HG03196 (cell line): ENCODE results near the gene ENDOV.

Source experiments
- ATAC-seq: cut with Tn5 transposase; IDR thresholded peaks from one replicate; pipeline ENCODE4 v1.9.1; 2021; ENCODE audit not compliant: unreplicated experiment

Gene ENDOV

DNA sequence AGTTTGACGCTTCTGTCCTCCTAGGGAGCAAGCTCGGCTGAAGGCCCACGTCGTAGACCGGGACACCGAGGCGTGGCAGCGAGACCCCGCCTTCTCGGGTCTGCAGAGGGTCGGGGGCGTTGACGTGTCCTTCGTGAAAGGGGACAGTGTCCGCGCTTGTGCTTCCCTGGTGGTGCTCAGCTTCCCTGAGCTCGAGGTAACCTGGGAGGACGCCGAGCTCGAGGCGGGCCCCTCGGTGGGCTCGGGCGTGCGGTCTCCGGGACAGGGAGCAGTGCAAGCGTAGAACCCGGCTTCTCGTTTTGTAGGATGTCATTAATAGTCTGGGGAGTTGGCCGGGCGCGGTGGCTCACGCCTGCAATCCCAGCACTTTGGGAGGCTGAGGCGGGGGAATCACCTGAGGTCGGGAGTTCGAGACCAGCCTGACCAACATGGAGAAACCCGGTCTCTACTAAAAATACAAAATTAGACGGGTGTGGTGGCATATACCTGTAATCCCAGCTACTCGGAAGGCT is 715 bp downstream of the ENDOV start:
- no peak for ATAC-seq

DNA sequence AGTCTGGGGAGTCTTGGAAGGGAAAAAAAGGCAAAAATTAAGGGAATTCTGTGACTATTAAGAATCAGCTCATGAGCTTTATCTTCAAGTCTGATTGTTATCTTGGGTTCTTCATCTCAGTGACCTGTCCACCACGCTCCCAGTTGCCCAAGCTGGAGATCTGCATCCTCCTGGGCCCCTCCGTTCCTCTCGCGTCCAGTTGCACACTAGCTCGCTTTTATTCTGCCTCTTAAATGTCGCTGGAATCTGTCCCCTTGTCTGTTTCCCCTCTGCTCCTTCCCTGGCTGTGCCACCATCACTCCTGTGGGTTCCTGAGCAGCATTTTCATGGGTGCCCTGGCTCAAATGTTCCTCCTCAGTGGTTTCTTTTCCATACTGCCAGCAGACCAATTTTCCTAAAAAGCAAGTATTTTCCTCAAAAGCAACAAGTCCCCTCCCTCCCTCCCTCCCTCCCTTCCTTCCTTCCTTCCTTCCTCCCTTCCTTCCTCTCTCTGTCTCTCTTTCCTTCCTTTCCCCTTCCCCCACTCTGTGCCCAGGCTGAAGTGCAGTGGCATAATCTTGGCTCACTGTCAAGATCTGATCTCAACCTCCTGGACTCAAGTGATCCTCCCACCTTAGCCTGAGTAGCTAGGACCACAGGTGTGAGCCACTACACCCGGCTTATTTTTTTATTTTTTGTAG is 1.4 kb downstream of the ENDOV start:
- ATAC-seq, result no peak

DNA sequence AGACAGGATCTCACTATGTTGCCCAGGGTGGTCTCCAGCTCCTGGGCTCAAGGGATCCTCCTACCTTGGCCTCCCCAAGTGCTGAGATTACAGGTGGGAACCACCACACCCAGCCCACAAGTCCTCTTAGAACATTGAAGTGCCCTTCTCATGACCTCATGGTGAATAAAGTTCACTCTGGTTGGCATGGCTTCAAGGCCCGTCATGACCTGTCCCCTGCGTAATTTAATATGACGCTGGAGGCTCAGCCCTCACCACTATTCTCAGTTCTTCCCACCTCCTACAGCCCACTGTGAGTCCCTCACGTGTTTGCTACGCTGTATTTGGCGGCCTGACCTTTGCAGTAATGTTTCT is 1.9 kb downstream of the ENDOV start:
- ATAC-seq, result no peak

DNA sequence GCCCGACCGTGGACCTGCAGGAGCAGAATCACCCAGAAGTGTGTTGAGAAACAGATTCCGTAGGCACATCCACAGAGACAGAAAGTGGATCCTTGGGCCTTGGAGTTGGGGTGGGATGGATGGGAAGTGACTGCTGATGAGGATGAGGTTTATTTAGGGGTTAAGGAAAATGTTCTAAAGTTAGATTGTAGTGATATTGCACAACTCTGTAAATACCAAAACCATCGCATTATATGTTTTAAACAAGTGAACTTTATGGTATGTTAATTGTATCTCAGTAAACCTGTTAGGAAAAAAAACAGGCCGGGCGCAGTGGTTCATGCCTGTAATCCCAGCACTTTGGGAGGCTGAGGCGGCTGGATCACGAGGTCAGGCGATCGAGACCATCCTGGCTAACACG is 3.6 kb downstream of the ENDOV start:
- ATAC-seq, result no peak

DNA sequence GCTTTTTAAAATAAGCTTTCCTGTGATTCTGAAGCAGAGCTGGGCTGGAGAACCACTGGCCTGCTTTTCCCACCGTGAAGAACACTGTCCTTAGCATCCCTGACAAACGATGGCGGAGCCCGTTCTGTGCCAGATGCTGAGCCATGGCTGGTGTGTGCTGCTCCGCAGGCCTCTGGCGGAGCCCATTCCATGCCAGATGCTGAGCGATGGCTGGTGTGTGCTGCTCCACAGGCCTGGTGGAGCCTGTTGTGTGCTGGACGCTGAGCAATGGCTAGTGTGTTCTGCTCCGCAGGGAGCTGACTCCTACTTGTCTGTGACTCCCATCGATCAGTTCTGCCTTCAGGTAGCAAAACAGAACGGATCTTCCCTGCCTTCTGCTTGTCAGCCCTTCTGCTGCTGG is 4.3 kb downstream of the ENDOV start:
- ATAC-seq, result no peak

DNA sequence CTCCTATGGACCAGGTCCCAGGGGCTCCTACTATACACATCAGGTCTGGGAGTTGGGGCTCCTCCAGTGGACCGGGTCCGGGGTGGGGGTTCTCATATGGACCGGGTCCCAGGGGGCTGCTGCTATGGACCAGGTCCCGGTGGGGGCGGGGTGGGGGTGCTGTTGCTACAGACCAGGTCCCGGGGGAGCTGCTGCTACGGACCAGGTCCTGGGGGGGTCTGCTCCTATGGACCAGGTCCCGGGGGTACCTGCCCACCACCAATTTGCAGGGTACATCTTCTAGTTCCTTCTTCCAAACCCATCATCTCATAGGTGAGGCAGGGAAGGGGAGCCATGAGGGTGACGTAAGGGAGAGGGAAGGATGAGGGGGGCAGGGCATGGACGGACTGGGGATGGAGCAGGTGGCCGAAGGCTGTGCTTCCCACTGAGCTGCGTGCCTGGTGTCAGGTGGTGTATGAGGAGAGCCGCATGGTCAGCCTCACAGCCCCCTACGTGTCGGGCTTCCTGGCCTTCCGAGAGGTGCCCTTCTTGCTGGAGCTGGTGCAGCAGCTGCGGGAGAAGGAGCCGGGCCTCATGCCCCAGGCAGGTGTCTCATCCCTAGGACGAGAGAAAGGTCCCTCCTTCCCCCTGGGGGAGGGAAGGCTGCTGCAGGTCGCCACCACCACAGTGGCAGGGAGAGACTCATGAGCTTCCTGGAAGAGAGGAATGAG is 6.6 kb downstream of the ENDOV start:
- no peak for ATAC-seq

DNA sequence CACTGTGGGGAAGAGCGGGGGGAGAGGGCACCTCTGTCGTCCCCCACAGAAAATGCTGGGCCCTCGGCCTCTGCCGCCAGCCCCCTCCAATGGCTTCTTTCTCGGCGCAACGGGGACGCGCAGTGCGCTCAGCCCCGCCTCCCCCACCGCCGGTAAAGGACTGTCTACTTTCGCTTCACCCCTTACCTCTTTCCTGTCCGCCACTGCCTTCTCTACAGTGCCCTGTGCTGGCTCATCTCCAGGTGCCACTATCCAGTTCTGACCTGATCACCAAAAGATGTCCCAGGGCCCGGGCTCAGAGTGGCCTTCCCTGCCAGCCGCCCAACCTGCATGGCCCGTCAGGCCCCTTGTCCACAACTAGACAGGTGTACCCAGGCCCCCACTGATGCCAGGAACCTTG is 7.3 kb downstream of the ENDOV start:
- ATAC-seq, result no peak

DNA sequence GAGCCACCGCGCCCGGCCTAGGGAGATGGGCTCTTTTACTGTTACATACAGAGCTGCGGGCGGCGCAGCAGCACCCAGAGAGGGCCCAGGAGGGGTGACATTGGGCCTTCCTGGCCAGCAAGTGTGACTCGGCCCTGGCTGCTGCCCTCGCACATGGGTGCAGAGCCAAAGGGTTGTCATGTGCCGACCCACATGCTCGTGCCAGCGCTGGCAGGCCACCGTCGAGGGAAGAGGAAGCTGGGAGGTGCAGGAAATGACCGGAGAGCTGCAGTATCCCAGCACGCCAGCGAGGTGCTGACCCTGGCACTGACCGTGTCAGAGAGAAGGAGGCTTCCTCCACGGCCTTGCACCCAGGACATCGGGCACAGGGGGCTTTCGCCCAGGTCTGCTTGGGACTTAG is 8.0 kb downstream of the ENDOV start:
- no peak for ATAC-seq

DNA sequence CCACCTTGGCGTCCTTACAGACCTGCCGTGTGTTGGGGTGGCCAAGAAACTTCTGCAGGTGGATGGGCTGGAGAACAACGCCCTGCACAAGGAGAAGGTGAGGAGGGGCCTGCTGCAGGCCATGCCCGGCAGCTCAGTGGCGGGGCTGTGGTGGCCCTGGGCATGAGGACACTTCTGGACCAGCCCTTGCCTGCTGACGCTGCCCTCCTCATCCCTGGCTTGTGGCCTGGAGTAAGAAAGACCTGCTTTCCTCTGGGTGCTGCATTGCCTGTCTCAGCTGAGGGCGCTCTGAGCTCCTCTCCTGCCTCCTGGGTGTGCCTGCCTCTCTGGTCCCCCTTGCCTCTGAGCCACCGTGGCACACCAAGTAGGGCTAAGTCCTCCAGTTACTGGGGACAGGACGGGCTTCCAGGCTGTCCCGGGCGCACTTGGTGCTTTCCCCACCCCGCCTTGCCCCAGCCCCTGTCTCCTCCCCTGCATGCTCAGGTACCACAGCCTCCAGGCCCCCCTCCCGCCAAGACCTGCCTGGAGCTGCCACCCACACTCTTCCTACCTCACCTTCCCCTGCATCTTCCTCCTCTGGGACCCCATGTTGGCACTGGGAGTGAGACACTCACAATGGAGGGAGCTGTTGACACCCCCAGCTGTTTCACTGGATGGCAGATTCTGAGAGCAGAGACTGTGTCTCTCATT is 8.7 kb downstream of the ENDOV start:
- no peak for ATAC-seq

DNA sequence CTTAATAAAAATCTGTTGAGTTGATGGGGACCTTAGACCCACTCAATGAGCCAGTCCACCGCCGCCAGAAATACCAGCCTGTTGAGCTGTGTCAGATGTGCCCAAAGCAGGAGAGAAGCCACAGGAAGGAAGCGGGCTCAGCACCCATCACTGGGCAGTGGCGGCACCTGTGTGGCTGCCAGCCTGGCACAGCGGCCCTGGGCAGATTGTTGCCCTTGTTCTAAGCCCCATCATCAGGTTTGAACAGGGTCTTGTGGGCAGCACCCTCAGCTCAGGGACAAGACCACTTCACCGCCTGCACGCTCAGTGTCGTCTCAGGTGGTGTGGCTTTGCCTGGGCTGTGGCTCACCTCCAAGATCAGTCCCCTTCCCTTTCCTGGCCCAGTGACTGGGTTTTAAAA is 9.3 kb downstream of the ENDOV start:
- ATAC-seq, result no peak

DNA sequence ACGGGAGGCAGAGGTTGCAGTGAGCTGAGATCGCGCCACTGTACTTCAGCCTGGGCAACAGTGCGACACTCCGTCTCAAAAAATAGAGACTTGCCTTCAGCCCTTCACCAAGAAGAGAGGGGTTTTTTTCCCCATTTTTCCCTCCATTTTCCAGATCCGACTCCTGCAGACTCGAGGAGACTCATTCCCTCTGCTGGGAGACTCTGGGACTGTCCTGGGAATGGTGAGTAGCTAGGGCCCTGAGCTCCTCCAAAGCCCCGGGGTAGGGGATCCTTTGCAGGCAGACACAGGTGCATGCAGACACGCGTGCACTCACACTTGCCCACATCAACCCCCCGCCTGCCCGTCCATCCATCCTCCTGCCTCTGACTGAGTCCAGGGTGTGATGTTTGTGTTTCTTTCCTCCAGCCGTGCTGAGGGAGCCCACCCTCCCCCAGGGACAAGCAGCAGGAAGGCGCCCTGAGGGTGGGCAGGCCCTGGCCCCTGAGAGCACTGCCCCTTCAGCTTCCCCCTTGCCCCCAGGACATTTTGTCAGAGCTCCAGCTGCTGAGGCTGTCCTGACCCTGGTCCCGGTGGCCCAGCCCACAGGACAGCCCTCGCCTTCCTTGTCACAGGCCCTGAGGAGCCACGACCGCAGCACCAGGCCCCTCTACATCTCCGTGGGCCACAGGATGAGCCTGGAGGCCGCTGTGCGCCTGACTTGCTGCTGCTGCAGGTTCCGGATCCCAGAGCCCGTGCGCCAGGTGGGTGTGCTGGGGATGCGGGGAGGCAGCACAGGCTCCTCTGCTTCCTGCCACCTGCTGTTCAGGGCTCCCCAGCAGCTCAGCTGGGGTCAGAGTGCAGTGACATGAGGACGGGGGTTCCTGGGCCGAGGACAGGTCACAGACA is 10.2 kb downstream of the ENDOV start:
- no peak for ATAC-seq

DNA sequence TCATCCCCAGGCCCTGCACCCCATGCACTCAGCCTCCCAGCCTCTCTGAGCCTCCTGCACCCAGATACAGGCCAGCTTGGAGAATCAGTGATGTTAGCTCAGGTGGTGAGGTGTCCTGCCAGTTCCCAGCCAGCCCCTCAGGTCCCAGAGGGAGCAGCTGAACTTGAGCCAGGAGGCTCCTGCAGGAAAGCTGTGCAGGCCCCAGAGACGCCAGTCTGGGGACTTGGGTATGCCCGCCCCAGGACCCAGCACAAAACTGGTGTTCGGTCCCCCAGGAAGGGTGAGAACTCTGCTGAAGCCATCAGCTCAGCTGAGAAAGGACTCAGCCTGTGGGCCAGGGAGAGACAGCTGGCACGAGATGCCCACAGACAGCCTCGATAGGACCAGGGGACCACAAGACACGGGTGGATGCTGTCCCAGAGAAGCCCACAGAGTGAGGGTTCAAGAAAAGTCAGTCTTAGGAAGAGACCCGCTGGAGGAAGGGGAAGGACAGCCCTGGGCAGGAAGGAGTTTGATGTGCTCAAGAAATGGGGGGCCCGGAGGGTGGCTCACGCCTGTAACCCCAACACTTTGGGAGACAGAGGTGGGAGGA is 11.0 kb downstream of the ENDOV start:
- no peak for ATAC-seq

DNA sequence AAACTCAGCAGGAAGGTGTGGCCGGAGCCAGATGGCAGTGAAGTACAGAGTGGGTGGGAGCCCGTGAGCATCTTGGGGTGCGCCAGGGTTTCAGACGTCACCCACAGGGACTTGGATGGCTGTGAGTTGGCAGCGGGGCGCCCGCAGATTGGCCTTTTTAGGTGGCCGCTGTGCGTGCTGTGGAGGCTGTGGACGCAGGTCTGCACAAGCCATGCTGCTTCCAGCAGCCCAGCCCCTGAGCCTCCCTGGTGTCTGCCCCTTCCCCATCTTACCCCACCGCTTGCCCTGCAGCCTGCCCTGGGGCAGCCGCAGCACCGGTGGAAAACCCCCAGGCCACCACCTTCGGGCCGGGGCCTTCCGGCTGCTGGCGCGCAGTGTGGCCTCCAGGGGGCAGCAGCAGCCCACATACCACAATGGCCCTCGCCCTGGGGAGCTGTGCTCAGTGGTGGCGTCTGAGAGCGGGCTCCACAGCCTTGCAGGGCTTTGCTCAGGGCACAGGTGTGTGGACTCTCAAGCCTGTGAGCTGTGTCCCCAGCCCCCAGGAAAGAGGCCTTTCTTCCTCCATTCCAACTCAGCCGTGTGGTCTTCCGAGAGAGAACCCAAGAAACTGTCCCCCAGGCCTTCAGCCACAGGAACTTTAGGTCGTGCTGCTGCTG is 11.8 kb downstream of the ENDOV start:
- peak; percentile 62 for ATAC-seq

DNA sequence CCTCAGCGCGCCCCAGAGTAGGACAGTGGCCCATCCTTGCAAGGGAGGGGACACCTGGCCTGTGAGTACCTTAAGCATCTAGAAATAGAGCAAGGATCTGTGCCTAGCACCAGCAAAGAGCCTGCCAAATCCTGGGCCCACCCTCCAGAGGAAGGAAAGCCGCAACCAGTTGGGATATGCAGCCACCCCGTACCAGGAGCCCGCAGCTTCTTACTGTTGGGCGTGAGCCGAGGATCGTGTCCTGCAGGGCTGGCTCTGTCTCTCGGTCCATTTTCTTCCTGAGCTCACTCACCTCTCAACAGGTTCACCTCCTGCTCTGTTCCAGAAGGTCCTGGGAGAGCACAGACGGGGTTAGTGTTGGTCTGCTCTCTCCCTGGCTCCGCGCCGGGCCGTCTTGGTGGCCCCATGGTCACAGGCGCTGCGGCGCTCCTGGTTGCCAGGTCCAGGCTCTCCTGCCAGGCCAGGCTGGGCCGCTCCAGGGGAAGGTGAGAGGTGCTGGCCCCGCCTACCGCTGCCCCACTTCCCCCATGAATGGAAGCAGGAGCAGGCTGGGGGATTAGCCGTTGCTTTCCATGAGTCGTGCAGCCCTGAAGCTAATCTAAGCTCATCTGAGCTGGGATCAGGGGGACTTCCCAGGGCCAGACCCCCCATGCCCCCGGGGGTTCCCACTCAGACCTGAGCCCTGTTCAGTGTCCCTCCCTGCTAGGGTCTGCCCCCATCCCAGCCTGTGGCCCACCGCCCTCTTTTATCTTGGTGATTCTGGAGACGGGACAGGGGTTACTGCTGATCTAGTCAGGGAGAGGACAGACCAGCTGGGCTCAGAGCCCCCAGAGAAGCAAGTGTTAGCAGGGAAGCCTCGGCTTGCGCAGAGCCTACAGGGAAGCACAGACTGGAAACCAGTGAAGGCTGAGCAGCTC is 12.7 kb downstream of the ENDOV start:
- no peak for ATAC-seq

DNA sequence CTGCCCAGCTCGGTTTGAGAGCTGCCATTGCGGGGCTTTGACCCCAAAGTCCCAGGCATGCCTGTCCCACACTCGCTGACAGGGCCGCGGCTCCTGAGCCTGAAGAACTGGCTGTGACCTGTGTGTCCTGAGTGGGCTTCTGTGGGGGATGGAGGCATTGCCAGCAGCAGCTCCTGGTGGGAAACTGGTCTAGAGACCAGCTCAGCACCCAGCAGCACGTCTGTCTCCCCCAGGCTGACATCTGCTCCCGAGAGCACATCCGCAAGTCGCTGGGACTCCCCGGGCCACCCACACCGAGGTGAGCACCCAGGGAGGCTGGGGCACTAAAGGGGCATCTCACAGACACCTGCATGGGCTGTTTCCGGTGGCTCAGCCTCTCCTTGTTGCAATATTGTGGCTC is 13.4 kb downstream of the ENDOV start:
- no peak for ATAC-seq

DNA sequence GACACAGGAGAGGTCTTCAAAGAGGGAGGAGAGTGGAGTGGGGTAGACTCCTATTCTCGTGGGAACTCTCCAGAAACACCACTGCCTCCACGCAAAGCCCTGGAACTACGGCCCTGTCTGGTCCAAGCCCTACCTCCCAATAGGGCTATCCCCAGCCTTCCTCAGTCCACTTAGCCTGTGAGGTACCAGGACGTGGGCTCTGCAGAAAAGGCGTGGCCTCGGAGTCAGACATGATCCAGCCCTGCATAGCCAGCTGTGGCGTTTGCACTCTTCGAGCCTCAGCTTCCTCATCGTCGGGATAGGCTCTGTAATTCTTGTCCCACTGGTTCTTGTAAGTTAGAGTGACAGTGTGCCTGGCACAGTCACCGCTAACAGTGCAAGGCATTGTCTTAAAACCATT is 13.8 kb downstream of the ENDOV start:
- ATAC-seq, result no peak

DNA sequence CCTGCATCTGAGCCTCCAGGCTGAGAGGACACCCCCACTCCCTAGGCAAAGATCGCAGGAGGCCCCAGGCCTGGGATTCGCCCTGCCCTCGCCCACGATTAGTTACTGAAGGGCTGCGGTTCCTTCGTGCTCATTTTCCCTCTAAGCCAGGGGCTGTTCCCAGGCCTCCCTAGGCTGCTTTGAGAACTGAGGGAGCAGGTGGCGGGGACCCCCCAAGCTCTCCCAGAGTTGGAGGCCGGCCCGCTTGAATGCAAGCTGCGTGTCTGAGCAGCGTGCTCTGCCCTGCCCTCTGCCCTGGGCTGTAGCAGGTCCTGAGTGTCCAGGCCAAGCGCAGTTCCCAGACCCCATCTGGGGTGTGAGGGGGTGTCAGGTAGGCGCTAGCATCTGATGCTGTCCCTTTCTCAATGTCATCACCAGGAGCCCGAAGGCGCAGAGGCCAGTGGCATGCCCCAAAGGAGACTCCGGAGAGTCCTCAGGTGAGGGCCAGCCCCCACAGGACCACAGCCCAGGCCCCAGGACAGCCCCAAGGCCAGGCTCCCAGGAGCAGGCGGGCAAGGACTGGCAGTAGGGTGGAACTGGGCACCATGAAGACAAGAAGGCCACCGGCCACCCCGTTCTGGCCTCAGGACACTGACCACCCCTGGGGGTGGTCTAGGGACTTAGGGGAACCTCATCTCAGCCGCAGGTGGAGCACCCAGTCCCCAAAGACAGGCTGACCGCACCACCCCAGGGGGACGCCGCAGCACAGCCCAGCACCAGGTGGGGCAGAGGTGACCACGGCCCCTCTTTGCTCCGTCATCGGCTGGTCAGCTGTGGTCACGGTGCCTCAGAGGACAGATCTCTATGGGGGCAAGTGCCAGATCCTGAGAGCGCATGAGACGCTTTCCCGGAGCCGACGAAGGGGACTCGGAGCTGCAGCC is 14.6 kb downstream of the ENDOV start:
- ATAC-seq, result no peak
